Measurements from ENCODE around the gene RPL26.
"Not testable (repeated sequence)": the region's sequence is repeated elsewhere in the genome, so short reads cannot be mapped to it uniquely, and the experiment has no call there.

RPL26 gene

DNA sequence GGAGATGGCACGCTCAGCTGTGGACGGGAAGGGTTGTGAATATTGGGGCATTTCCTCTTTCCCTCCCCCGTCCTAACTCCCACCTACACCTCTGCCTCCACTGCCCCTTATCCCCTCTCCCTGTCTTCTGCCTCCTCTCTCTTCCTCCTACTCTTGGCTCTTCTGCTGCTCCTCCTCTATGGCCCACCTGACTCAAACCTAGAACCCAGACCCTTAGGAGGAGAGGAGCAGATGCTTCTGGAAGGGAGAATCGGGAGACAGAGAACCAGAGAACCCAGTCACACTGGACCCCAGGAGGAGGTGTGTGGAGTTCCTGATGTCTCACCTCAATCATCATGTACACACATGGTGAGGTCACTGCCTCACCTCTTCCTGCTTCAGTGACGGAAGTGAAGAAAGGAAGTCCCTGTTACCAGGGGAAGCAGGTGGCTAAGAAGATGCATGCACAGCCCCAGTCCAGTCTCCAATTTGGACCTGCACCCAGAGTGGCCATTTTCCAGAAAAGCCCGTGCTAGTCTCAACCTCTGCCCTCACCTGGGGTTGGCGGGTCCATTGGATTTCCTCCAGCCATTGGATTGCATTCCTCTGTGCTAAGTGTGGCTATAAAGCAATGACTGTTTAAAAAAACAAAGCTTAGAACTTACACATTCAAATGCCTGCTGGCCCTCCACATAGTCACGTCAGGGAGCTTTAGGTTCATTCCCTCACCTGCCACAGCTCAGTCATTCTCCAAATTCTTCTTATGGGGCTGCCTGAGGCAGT lies 10.7 kb upstream of the RPL26 start:
- FAIRE-seq = no peak

DNA sequence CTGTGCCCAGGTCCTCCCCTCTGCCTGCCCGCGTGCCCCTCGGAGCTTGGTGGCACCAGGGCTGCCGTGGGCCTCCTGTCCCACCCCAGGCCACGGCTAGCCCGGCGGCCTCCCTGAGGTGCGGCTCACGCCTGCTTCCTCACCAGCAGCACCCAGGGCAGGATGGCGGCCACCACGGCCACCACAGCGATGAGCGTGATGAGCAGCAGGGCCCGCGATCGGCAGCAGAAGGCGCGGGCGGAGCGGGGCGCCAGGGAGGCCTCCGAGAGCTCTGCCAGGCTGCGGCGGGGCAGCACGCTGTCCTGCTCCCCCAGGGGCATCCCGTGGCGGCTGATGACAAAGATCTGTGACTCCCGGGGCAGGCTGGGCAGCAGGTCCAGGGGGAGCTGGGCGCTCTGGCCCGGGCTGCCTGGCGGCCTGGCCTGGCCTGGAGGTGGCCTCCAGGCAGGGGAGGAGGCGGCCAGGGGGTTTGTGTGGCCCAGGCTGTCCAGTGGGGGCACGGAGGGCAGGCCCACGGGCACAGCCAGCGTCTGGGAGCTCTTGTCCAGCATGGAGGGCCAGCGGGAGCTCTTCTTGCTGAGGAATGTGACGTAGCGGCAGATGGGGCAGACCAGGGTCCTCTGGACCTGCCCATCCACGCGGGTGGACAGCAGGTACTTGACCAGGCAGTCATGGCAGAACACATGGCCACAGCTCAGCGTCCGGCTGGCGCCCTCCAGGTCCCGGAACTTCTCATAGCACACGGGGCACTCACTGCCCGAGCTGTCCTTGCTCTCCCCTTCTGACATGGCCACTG lies 9.9 kb upstream of the RPL26 start:
- no peak for FAIRE-seq

DNA sequence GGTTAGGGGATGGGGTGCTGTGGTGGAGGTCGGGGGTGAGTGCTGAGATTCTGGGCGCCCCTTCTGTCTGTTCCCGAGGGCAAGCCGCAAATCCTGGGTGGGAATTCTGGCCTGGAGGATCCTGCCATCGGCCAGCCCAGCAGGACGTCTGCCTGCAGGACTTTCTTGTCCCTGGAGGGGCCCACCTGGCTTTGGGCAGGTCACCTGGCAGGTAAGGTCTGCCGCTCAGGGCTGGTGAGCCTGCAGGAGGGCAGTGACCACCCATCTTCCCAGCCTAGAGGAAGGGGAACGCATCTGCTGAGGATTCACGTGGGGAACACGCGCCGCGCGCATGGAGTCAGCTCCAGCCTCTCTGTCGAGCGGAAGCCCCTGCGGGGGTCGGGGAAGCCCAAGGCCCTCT lies 9.3 kb upstream of the RPL26 start:
- FAIRE-seq = no peak

DNA sequence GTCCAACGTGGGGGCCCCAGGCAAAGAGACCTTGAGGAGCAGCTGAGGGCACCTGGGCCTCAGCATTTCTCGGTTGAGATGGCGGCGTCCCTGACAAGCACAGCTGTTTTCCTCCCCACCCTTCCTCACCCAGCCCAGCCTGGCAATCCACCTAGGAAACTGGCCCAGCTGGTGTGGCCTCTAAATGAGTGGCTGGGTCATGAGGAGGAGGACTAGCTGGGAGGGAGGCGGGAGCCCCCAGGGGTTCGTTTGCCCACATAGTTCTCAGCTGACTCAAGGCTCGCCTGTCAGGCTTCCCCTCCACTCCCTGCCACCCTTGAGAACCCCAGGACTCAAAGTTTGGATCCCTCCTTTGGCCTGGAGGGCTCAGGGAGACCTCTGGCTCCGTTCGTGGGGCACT lies 8.7 kb upstream of the RPL26 start:
- FAIRE-seq = no peak

DNA sequence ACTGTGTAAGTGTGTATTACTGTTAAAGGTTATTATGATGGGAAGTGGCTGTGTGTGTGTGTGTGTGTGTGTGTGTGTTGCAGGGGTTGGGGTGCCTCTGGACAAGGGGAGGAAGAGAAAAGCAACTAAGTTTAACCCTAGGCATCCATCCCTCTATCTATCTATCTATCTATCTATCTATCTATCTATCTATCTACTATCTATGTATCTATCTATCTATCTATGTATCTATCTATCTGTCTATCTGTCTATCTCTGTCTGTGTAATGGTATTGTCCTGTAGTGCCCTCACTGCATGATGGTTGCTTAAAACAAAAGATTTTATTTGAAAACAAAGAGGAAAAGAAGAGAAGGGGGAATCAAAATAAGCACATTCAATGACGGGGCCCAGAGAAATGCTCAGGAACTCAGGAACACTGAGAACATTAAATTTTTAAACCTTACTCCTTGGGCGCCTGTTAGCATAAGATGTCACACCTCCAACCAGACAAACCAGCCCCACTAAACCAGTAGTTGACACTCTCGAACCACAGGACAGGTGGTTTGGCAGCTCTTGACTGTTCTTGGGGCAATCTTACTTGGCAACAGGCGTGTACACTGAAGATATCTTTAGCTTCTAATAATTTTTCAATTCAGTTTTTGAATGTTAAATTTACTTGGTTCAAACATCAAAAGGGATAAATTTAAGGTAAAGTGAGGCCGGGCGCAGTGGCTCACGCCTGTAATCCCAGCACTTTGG lies 5.1 kb upstream of the RPL26 start:
- no peak for FAIRE-seq

DNA sequence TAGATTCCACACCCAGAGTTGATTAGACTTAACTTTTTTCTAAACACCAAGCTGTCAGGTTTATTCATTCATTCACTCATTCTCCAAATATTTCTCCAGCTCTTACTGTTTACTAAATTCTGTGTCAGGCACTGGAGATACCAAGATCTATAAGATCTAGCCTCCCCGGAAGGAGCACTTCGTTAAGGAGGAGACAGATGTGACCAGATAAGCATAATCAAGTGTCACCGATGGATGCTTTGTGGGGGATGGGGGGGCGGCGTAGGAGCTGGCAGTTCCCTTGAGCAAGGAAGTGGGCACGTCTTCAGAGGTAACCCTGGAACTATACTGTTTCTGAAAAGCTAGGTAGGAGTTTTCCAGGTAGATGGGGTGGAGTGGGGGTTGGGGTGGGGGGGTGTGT lies 3.8 kb upstream of the RPL26 start:
- no peak for FAIRE-seq

DNA sequence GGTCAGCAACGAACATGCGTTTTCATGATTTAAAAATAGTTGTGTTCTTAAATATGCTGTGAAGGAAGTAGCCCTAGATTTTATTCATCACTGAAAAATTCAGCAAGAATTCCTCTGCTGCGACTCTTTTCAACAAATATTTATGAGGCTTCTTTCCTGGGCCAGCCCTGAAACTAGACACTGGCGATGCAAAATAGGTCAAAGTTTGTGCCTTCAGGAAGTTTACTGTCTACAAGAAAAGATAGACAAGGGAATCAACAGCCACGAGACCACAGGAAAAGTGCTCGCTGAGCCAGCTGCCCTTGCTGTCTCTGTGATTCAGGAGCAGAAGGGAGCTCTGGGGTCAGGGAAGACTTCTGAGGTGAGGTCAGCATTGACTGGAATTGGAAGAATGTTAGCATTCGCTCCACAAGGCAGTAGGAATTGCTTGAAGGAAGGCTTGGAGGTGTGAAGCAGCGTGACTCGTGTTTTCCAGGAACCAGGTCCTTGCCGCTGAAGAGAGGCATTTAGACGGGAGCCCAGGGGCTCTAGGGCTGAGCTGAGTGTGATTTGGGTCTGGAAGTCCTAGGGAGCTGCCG lies 1.9 kb upstream of the RPL26 start:
- FAIRE-seq = no peak

DNA sequence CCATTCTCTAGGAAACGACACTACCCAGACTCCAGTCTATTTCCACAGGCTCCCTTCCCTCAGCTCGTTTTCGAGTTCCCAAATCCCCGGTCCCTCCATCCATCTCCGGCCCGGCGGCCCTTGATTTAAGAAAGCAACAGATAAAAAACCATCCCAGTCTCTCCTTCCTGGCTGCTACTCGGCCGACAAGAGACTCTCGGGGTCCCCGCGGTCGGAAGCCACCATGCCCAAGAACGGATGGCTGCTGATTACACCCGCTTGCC lies 182 bp downstream of the RPL26 start:
- no peak for FAIRE-seq

DNA sequence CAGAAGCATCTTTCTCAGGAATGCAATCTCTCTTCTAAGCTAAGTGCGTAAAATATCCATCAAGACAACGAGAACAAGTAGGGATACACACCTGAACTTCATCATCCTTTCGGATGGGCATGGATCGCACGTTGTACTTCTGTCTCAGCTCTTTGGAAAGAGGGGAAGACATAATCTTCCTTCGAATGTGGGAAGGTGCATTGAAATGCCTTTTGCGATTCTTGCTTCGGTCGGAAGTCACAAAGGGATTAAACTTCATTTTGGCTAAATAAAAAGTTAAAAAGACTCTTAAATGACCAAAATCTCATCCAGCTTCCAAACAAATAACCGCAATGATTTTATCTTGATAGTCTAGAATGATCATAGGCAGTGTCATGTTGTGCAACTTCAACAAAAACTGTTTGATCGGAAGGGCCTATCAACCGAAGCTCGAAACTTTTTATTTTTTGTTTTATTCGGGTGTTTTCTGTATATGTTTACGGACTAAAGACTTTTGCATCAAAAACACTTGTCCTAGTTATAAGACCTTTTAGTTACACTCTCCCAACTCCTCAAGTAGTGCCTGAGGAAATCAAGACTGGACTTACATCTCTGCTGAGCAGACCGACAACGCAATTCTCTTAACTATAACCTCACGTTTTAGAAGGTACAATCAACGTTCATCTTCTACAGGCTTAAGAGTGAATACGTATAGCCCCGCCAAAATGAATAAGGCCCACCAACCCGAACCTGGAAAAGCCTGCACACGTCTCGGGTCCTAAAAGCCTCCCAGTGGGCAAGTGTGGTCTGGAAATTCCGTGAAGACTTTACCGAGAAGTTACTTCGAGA lies 727 bp downstream of the RPL26 start:
- no peak for FAIRE-seq

DNA sequence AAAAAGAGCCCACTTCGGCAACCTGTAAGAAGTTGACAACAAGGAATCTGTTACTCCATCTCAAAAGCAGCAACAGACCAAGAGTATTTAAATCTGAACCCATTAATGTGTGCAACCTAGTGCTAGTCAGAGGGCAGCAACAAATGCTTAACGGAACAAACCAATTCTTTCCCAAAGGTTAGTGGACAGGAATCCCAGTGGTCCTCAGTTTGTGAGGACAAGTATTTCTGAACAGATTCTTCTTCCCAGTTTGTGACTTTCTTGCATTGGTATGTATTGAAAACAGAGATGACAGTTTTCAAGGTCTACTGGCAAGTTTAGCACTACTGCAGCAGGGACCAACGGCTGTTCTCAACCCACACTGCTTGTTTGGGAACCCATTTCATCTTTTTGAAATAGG lies 2.9 kb downstream of the RPL26 start:
- no peak for FAIRE-seq

DNA sequence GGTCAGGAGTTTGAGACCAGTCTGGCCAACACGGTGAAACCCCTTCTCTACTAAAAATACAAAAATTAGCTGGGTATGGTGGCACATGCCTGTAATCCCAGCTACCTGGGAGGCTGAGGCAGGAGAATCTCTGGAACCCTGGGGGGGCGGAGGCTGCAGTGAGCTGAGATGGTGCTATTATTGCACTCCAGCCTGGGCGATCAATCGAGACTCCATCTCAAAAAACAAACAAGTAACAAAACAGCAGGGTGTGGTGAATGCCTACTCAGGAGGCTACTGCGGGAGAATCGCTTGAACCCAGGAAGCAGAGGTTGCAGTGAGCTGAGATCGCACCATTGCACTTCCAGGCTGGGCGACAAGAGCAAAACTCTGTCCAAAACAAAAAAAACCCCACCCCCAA lies 4.9 kb downstream of the RPL26 start:
- FAIRE-seq = not testable (repeated sequence)

DNA sequence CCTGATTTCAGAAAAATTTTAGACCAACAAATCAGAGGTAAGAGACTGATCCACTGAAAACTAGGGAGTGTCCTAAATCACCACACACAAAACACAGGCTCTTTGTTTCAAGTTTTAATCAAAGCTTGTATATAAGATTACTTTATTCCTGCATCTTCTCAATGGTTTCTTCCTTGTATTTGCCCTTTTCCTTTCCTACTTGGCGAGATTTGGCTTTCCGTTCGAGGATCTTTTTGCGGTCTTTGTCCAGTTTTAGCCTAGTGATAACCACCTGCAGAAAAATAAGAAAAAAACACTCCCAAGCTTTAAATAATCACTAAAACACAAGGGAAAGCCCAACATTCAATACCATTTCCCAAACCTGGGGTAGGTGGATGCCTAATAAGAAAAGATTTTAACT lies 5.6 kb downstream of the RPL26 start:
- no peak for FAIRE-seq

DNA sequence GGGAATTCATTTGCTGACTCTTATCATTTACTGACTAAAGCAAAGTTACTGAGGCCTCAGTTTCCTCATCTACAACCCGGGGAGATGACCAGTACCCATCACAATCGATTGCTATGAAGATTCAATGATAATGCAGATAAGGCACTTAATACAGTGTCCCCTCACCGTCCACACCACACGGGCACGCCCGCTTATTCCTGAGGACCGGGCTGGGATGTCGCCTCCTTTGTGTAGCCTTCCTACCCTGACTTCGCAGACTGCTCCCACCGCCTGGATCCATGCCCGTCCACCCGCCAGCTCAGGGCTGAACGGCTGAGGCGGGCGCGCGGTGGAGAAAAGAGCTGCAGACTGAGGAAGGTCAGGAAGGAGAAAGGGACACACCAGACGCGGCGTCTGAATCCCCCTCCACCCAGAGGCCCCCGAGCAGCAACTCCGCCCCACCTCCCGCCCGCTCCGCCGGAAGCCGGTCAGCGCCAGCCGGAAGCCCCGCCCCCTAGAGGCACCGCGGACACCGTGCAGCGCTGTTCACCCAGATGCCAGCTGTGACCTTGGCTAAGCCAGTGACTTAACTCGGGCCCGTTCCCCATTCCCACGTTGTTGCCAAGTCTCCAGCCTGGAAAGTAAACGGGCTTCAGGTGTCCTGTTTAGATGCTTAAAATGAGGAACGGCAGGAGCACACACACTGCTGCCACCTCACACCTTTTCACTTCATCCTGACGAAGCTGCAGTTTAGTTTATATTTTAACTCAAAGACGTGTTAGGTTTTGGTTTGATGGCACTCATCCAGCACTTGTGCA lies 6.5 kb downstream of the RPL26 start, which contains the start of gene KRABD2:
TSS of gene KRABD2 (minus strand) at position 434 of the 797 bp plus-strand sequence.
- FAIRE-seq = no peak

DNA sequence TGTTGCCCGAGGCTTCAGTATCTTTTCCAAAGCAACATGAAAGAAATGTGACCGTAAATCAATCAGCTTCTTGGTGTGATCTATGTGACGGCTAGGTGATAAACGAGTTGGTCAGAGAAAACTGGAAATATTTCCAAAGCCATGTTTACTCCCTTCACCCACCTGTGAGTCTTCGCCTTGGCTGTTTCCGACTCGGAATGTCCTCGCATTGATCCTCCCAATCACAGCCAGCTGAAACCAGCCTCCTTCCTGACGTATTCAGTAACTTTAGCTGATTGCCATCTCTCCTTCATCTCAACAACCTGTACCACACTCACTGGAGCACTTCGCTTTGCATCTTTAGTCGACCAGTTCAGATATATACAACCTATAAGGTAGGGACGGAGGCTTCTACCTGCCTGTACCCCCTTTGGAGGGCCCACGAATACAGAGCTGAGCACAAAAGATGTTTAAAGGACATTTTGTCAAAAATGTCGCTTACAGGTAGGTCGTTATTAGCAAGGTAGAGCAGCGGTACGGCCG lies 7.2 kb downstream of the RPL26 start:
- no peak for FAIRE-seq

DNA sequence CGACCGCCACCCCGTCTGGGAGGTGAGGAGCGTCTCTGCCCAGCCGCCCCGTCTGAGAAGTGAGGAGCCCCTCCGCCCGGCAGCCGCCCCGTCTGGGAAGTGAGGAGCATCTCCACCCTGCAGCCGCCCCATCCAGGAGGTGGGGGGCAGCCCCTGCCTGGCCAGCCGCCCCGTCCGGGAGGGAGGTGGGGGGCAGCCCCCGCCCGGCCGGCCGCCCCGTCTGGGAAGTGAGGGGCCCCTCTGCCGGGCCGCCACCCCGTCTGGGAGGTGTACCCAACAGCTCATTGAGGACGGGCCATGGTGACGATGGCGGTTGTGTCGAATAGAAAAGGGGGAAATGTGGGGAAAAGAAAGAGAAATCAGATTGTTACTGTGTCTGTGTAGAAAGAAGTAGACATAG lies 9.1 kb downstream of the RPL26 start:
- FAIRE-seq = not testable (repeated sequence)

DNA sequence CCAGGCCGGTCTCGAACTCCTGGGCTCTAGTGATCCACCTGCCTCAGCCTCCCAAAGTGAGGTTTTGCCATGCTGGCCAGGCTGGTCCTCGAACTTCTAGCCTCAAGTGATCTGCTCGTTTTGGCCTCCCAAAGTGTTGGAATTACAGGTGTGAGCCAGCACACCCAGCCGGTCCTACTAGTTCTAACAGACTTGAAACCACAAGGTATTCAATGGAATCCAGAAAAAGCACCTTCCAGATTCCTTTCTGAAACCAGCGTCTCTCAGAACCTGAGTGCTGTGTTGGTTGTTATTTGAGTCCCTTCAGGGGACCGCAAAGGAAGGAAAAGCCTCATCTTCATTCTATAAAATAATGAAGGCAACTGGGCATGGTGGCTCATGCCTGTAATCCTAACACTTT lies 10.6 kb downstream of the RPL26 start:
- no peak for FAIRE-seq

DNA sequence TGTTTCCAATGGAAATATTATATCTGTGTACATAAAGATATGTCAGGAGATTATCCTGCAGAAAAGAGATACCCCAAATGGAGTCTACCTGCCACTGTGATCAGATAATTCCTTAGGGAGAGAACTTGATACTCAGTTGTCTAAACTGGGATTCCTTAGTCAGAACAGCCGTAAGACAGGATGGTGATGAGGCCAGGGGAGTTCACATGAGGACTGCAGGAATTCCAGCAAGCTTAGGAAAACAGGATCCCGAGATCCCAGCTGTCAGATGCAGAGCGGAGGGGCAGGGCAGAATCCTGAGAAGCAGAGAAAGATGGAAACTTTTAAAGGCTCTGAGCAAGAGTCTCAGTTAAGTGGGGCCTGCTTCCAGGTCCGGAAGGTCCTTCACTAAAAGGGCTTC lies 11.2 kb downstream of the RPL26 start:
- FAIRE-seq = no peak

DNA sequence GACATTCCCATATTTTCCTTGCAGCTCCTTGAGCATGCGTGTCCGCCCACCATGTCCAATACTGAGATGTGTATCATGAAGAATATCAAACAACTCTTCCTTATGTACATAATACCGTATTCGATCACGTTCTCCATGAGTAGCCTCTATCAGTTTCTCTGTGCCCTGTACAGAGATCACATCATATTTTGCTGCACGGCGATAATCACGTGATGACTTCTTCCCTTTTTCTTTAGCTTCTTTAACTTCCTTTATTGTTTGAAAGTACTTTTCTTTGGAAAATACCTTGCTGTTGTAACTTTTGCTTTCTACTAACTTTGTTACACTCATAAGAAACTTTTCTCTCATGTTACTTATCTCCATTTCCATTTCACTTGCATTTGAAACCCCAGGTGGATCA lies 13.0 kb downstream of the RPL26 start:
- FAIRE-seq = no peak

DNA sequence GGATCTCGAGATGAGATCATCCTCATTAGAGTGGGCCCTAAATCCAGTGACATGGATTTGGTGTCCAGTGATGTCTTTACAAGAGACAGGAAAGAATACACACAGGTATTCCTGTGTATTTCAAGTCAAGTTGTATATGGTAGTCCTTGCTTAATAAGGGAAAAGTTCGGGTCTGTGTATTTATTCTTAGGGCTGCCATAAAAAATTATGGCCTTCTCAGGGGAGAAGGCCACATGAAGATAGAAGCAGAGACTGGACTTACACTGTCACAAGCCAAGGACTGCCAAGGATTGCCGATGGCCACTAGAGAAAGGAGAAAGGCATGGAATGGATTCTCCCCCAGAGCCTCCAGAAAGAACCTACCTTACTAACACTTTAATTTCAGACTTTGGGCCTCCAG lies 14.8 kb downstream of the RPL26 start:
- FAIRE-seq = no peak

DNA sequence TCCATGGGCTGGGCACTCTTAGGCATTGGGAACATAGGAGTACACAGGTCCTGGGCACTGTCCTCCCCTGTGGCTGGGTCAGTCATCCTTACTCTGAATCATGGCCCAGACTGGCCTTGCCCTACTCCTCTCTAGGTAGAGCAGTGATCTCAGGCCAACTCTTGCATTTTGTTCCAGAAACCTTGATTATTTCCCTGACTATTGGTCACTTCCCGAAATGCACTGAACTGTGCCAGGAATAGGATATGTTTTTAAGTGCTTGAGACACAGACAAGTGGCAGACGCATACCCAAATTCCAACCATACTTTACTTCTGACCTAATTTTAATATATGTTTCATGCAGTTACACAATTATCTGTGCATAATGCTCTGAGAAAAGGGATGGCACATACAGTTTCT lies 16.8 kb downstream of the RPL26 start:
- no peak for FAIRE-seq

DNA sequence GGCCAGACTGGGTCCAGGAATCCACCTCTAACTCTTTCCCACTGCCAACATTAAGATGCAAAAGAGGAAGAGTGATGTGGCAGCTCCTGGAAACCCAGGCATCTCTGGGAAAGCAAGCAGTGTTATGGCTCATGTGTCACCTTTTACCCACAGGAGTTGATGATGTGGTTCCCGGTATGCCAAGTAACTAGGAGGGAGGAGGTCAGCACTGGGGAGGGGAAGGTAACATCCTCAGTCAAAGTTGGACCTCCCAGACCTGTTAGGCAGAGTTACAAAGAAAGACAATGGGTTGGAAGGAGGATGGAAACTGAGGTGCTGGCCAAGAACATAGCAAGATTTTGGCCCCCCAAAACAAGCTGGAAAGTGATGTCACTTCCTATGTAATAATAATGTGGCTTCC lies 17.9 kb downstream of the RPL26 start:
- FAIRE-seq = no peak

All from islet of Langerhans (tissue), 1 donor.